ENCODE data around the gene ANKRD27. TPM values are rescaled to one million over a fixed set of nuclear protein-coding genes. Genes with fewer than 3 reads are reported as not detected.

Gene ANKRD27
- total RNA-seq, 1 donor from 2014 or later, result 37.0 TPM

- H3K27me3 Mint-ChIP-seq, result no peaks in the 10 kb centered on the region
- H3K4me1 Mint-ChIP-seq (ENCODE audit: unreplicated experiment), result no peaks in the 10 kb centered on the region
- TF ChIP-seq CTCF (conservative IDR thresholded peaks at IDR 0.05), result no peak
- H3K4me3 Mint-ChIP-seq, result no peak overlapping the region
- no peaks in the 10 kb centered on the region for H3K9me3 Mint-ChIP-seq
- DNase-seq (ENCODE audit: extremely low spot score, unreplicated experiment), result no peak
- no peak overlapping the region for H3K27ac Mint-ChIP-seq
- H3K36me3 Mint-ChIP-seq, result peaks cover 10% of the 10 kb centered on the region
Observed at GRCh38 chr19:32627714-32628270, 47.2 kb downstream of the ANKRD27 start.

- peaks cover 16% of the 10 kb centered on the region for H3K36me3 Mint-ChIP-seq
- no peak overlapping the region for H3K27ac Mint-ChIP-seq
- no peak for DNase-seq (ENCODE audit: extremely low spot score, unreplicated experiment)
- TF ChIP-seq CTCF (conservative IDR thresholded peaks at IDR 0.05), result no peak
- no peaks in the 10 kb centered on the region for H3K27me3 Mint-ChIP-seq
- peaks cover 5% of the 10 kb centered on the region for H3K4me1 Mint-ChIP-seq (ENCODE audit: unreplicated experiment)
- no peak overlapping the region for H3K4me3 Mint-ChIP-seq
- H3K9me3 Mint-ChIP-seq, result no peaks in the 10 kb centered on the region
Observed at GRCh38 chr19:32626969-32627368, 48.0 kb downstream of the ANKRD27 start.

GRCh38 chr19:32624410-32624809, 50.6 kb downstream of the ANKRD27 start:
- no peak for DNase-seq (ENCODE audit: extremely low spot score, unreplicated experiment)
- Mint-ChIP-seq H3K27me3 (no peaks in the 10 kb centered on the region), H3K36me3 (peaks cover 25% of the 10 kb centered on the region), H3K27ac (no peak overlapping the region), H3K4me1 (ENCODE audit: unreplicated experiment) (peaks cover 9% of the 10 kb centered on the region), H3K9me3 (no peaks in the 10 kb centered on the region), H3K4me3 (no peak overlapping the region)
- no peak for TF ChIP-seq CTCF (conservative IDR thresholded peaks at IDR 0.05)

GRCh38 chr19:32622002-32622401, 53.0 kb downstream of the ANKRD27 start:
- Mint-ChIP-seq H3K36me3 (peaks cover 25% of the 10 kb centered on the region), H3K27me3 (no peaks in the 10 kb centered on the region), H3K4me1 (ENCODE audit: unreplicated experiment) (peaks cover 9% of the 10 kb centered on the region), H3K9me3 (no peaks in the 10 kb centered on the region), H3K27ac (no peak overlapping the region), H3K4me3 (no peak overlapping the region)
- no peak for TF ChIP-seq CTCF (conservative IDR thresholded peaks at IDR 0.05)
- no peak for DNase-seq (ENCODE audit: extremely low spot score, unreplicated experiment)

- no peak for DNase-seq (ENCODE audit: extremely low spot score, unreplicated experiment)
Observed at GRCh38 chr19:32619051-32619685, 55.8 kb downstream of the ANKRD27 start.

More at GRCh38 chr19:32619051-32619685, 55.8 kb downstream of the ANKRD27 start:
- Mint-ChIP-seq H3K36me3 (peaks cover 31% of the 10 kb centered on the region), H3K9me3 (no peaks in the 10 kb centered on the region), H3K27me3 (no peaks in the 10 kb centered on the region), H3K4me3 (no peak overlapping the region), H3K27ac (no peak overlapping the region), H3K4me1 (ENCODE audit: unreplicated experiment) (peaks cover 9% of the 10 kb centered on the region)
- no peak for TF ChIP-seq CTCF (conservative IDR thresholded peaks at IDR 0.05)

Measured in type B pancreatic cell (in vitro differentiated cells).